SU-DHL-6 (cell line): ENCODE data around the gene PEX3.
A peak's percentile ranks its signal among the peaks of the same experiment; 100 is the strongest.
"Not testable (repeated sequence)": the region's sequence is repeated elsewhere in the genome, so short reads cannot be mapped to it uniquely, and the experiment has no call there.

Experiments used
- H2AFZ ChIP-seq: fragments of 200-600 bp; sonication (generic); 2 replicates; pipeline ENCODE4 v1.6.1; 2014; ENCODE audit warnings: low read depth, mild to moderate bottlenecking, moderate library complexity, mixed read lengths, antibody characterized with exemption, low read length; ENCODE audit not compliant: severe bottlenecking
- H3F3A ChIP-seq: fragments of 200-600 bp; shearing (Covaris generic); 2 replicates; pipeline ENCODE4 v1.6.0; 2016; ENCODE audit warnings: antibody characterized with exemption, mild to moderate bottlenecking; ENCODE audit not compliant: insufficient read depth
- H3K27ac ChIP-seq: fragments of 200-600 bp; sonication (generic); 2 replicates; pipeline ENCODE4 v1.5.1; 2016; ENCODE audit warnings: low read depth, mild to moderate bottlenecking, low read length, moderate library complexity, mixed read lengths
- H3K27me3 ChIP-seq: fragments of 200-600 bp; sonication (generic), shearing (Covaris generic); 2 replicates; pipeline ENCODE4 v1.6.0; 2014; ENCODE audit warnings: mild to moderate bottlenecking, low read length
- H3K36me3 ChIP-seq: fragments of 200-600 bp; sonication (generic); 2 replicates; pipeline ENCODE4 v1.6.1; 2014; ENCODE audit warnings: mild to moderate bottlenecking, low read length, mixed read lengths
- H3K4me2 ChIP-seq: fragments of 300-600, 200-600 bp; shearing (Covaris generic), sonication (generic); 2 replicates; pipeline ENCODE4 v1.6.0; 2014; ENCODE audit warnings: low read length, low read depth, mild to moderate bottlenecking; ENCODE audit not compliant: poor library complexity, severe bottlenecking
- H3K4me3 ChIP-seq: fragments of 200-600 bp; sonication (generic); 2 replicates; pipeline ENCODE4 v1.5.1; 2014; ENCODE audit warnings: antibody characterized with exemption, low read length, mild to moderate bottlenecking, mixed read lengths; ENCODE audit not compliant: insufficient read depth, poor library complexity, severe bottlenecking
- H3K79me2 ChIP-seq: fragments of 200-600 bp; sonication (generic); 2 replicates; pipeline ENCODE4 v1.6.1; 2014; ENCODE audit warnings: mild to moderate bottlenecking, low read length, moderate library complexity; ENCODE audit not compliant: insufficient read depth
- H3K9ac ChIP-seq: fragments of 200-600 bp; sonication (generic); 2 replicates; pipeline ENCODE4 v1.7.0; 2014; ENCODE audit warnings: mild to moderate bottlenecking, low read length
- H3K9me2 ChIP-seq: fragments of 200-600 bp; sonication (generic); replicated peaks from 2 replicates; pipeline ENCODE4 v1.6.1; 2014; ENCODE audit warnings: low read length; ENCODE audit not compliant: insufficient read depth
- H3K9me3 ChIP-seq: fragments of 200-600 bp; sonication (generic); 2 replicates; pipeline ENCODE4 v1.6.1; 2014; ENCODE audit warnings: low read length, mixed read lengths; ENCODE audit not compliant: insufficient read depth
- H4K20me1 ChIP-seq: fragments of 200-600 bp; sonication (generic); 2 replicates; pipeline ENCODE4 v1.6.1; 2014; ENCODE audit warnings: low read depth, mild to moderate bottlenecking, antibody characterized with exemption, low read length, moderate library complexity, mixed read lengths
- EZH2phosphoT487 ChIP-seq: fragments of 200-600 bp; sonication (generic), shearing (Covaris generic); conservative IDR thresholded peaks from 2 replicates; pipeline ENCODE4 v1.6.1; 2018; ENCODE audit warnings: mild to moderate bottlenecking, antibody characterized with exemption, low read length, moderate library complexity, mixed read lengths
- TF ChIP-seq, protein P1 (sequence below): fragments of 200-600 bp; sonication (generic); IDR thresholded peaks from one replicate; pipeline ENCODE4 v1.5.1; 2017; ENCODE audit warnings: antibody characterized with exemption, mild to moderate bottlenecking, low read length, moderate library complexity; ENCODE audit not compliant: insufficient read depth, poor library complexity, severe bottlenecking

The PEX3 gene

DNA sequence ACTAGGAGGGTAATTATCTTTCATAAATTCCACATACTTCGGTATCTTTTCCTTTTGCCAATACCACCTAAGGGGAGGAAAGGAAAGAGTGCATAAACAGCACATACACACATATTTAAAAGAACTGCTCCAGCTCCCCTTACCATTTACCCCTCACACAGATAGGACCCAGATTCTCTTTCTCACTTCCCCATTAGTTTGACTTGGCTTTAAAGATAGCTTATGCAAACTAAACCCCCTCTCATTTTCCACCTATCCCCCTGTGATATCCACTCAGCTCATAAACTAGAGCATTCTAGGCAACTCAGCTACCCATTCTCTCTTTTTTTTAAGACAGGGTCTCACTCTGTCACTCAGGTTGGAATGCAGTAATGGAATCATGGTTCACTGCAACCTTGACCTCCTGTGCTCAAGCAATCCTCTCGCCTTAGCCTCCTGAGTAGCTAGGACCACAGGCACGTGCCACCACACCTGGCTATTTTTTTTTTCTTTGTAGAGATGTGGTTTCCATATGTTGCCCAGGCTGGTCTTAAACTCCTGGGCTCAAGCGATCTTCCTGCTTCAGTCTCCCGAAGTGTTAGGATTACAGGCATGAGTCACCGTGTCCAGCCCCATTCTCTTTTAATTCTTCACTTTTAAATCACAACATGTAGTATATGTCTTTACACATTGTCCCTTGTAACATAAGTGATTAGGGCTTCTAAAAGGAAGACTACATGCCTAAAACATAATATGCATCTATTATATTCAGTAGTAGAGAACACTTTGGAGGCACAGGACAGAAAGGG is 56.9 kb downstream of the PEX3 start:
- TF ChIP-seq EZH2phosphoT487, result no peak
- TF ChIP-seq, protein P1, sequence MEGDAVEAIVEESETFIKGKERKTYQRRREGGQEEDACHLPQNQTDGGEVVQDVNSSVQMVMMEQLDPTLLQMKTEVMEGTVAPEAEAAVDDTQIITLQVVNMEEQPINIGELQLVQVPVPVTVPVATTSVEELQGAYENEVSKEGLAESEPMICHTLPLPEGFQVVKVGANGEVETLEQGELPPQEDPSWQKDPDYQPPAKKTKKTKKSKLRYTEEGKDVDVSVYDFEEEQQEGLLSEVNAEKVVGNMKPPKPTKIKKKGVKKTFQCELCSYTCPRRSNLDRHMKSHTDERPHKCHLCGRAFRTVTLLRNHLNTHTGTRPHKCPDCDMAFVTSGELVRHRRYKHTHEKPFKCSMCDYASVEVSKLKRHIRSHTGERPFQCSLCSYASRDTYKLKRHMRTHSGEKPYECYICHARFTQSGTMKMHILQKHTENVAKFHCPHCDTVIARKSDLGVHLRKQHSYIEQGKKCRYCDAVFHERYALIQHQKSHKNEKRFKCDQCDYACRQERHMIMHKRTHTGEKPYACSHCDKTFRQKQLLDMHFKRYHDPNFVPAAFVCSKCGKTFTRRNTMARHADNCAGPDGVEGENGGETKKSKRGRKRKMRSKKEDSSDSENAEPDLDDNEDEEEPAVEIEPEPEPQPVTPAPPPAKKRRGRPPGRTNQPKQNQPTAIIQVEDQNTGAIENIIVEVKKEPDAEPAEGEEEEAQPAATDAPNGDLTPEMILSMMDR, result no peak
- H3K9ac ChIP-seq, result no peak overlapping the region
- no peak overlapping the region for H3K27ac ChIP-seq
- no peak overlapping the region for H3K4me3 ChIP-seq
- H3F3A ChIP-seq, result no peaks in the 10 kb centered on the region
- H3K4me2 ChIP-seq, result no peak overlapping the region
- H4K20me1 ChIP-seq, result no peaks in the 10 kb centered on the region
- H3K27me3 ChIP-seq, result no peaks in the 10 kb centered on the region
- no peaks in the 10 kb centered on the region for H3K9me2 ChIP-seq
- no peaks in the 10 kb centered on the region for H3K9me3 ChIP-seq
- no peaks in the 10 kb centered on the region for H3K79me2 ChIP-seq
- H2AFZ ChIP-seq, result no peak overlapping the region
- no peaks in the 10 kb centered on the region for H3K36me3 ChIP-seq

DNA sequence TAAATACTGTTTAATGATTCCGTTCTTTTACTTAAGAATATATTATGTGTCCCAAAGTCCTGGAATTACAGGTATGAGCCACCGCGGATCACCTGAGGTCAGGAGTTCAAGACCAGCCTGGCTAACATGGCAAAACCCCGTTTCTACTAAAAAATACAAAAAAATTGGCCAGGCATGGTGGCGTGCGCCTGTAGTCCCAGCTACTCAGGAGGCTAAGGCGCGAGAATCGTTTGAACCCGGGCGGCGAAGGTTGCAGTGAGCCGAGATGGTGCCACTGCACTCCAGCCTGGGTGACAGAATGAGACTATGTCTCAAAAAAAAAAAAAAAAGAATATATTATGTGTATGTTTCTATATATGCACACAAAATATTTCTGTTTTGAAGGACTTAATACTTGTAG is 59.7 kb downstream of the PEX3 start:
- not testable (repeated sequence) for H3K4me3 ChIP-seq, H3K4me2 ChIP-seq, H3K9me3 ChIP-seq, H3K27me3 ChIP-seq, H3K27ac ChIP-seq, H3K79me2 ChIP-seq, H3K36me3 ChIP-seq, H2AFZ ChIP-seq, H3F3A ChIP-seq, H3K9ac ChIP-seq, H3K9me2 ChIP-seq, H4K20me1 ChIP-seq

DNA sequence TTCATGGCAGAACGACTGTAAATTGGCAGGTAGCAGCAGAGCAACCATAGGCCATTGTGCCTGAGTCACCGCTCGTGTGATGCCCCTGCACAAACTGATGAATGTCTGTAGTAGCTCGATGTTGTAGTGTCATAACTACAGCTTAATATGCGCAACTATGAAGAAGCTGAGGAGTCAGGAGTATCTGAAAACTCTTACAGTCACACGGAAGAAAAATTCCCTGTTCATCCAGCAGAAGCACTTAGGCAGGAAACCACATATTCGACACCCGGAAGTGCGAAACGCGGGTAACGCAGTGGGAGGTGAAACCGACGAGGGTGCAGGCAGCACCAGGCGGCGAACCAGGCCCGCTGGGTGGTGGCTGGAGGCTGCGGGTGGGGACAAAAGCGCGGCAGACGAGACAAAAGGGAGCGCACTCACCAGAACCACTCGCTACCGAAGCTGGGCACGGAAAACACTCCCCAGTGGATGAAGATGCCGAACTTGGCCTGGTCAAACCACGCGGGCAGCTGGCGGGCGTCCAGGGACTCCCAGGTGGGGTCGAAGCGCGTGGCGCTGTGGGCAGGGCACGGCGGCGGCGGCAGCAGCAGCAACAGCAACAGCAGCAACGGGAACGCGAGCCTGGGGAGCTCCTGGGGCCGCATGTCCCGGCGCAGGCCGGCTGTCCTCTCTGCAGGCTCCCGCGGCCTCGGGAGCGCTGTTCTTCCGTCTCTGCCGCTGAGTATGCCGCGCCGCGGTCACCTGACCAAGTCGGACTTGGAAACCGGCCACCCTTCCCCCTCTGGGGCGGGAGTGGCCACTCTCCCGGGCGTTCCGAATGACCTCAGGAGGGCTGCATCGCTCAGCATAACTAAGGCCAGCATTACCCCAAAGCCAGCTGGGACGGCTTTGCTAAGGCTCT is 60.6 kb downstream of the PEX3 start, which contains the start of gene FUCA2:
Gene FUCA2, minus strand, starts transcription at position 730 of the 901 bp plus-strand sequence. Its CDS starts 86 bp downstream, at position 644.
- Histone ChIP-seq H3K4me2 (peak within 1 kb of the TSS; percentile 50), H3K9me2 (no peaks in the 10 kb centered on the region), H3K9me3 (no peaks in the 10 kb centered on the region), H3F3A (no peaks in the 10 kb centered on the region), H3K9ac (no peak within 1 kb of the TSS; the same call in 1 of the 2 replicates), H3K27ac (no peak within 1 kb of the TSS), H3K4me3 (peak within 1 kb of the TSS; percentile 36), H4K20me1 (no peaks in the 10 kb centered on the region), H3K36me3 (no peaks in the 10 kb centered on the region), H3K27me3 (no peaks in the 10 kb centered on the region), H3K79me2 (no peaks in the 10 kb centered on the region), H2AFZ (peak within 1 kb of the TSS; percentile 66)
- no peak for TF ChIP-seq EZH2phosphoT487
- TF ChIP-seq, protein P1, result no peak
